Stimulated activated CD4-positive, alpha-beta T cell treated with anti-CD3 and anti-CD28 coated beads, Interleukin-2, amount 100 ng/mL, for 4 hours (primary cell): ENCODE results near the gene MAML3.

Source experiments
- DNase-seq: peaks from one replicate; pipeline ENCODE4 v3.0.0-alpha.2; 2020; ENCODE audit warnings: low read depth

MAML3 gene

DNA sequence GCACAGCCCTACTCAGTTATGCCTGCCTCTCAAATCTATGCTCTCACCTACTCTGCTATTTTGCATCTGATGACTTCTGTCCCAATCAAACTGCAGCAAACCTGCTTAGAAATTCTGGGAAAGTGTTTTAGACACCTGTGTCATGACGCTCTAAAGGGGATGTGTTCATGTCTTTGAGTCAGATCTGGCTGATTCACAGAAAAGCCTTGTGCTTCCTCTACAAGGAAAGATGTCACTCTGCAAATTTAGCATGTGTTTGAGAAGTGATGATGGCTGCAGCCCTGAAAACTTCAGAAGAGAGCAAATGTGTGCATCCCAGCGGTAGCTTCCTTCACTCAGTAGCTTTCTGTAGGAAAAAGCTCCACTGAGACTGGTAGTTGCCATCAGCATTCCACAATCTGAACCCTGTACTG, 253.0 kb downstream of the MAML3 start:
- DNase-seq = no peak

DNA sequence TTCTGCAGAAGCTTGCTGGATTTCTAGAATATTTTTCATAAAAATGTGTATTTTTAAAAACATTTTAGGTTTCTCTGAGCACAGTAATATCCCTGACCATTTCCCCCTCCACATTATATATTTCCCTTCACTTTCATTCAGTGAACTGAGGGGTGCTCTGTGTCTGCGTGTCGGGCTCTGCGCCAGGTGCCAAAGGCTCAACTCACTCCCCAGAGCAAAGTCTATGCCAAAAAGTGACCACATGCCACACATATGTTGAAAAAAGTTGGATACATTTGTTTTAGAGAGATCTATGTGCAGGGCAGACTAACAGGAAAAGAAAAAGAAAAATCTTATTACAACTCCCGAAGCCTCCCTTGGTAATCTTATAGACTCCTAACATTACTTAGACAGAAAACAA, 254.6 kb downstream of the MAML3 start:
- no peak for DNase-seq

DNA sequence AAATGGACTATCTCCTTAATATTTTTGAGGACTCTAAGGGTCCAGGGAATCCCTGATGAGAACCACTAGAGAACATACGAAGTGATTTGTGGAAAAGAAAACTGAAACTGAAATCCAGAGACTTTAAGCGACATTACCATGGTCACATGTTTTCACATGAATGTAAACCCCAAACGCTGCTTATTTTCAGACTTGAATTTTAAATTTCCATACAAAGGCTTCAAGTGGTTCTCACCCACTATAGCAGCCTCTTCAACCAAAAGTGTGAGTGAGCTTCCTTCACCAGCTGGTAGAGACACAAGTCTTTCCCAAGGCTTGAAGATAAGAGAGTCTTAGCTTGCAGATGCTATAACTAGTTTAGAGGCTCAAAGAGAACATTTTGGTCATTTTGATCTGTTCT, 255.7 kb downstream of the MAML3 start:
- DNase-seq = no peak

DNA sequence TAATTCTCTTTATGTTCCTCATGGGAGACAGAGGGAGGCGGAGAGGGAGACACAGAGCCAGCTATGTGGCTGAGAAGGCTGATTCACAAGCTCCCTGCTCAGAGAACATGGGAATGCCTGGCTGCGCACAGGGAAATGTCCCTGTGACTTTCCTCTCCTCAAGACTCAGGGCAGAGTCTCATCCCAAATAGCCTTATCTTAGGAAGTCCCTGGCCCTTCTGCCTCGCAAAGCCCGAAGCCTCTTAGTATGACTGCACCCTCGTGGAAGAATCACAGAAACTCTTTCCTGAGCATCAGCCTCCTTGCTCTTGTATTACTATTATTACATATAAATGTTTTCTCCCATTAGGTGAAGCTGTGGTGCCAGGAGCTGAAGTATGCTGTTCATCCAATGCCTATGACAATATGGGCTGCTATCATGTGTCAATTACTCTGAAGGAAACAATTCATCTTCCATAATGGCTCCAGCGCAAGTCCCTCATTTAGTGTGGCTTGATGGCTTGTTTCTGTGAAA, 257.8 kb downstream of the MAML3 start:
- DNase-seq = no peak

DNA sequence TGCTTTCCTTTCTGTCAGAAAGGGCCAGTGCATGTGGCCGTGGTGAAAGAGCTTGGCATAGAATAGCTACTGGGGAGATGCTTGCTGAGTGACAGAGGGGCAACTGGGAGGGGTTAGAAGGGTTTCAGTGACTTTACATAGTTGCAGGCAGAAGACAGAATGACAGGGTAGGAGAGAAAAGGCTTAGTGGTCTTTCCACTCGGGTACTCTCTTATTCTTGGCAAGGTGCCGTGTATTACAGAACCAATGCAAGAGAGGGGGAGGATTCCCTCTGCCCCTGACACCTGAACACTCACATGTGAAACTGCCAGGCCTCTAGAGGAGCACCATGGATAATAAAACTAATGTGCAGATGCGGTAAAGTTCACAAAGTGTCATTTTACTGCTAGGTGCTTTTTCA, 260.2 kb downstream of the MAML3 start:
- DNase-seq = no peak

DNA sequence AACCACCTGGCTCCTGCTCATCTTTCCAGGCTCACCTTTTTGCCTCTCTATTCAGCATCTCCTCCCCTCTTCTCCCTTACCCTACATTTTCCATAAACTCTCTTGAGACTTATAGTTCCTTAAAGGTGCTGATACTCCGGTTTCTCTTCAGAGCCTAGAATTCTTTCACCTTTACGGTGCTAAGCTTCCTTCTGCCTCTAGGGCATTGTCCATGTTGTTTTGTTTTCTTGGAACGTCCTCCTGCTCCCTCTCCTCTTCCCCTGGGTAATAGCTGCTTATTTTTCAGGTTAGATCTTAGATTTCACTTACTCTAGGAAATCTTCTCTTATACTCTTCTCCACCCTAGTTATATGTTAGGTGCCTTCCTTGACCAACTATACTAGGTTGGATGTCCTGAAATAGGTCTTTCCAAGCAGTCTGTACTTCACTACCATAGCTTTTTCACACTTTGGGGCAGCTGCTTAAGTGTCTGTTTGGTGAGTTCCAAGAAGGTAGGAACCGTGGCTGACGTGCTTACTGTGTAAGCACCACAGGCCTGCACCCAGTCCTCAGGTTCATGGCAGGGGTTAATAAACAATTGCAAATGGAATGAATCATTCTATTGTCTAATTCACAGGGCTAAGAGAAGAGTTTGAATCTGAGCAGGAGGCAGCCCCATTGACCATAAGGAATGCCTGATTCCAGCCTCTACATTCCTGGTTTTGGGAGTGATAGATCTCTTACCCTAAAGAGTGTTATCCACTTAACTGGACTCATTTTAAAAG, 260.8 kb downstream of the MAML3 start:
- no peak for DNase-seq

DNA sequence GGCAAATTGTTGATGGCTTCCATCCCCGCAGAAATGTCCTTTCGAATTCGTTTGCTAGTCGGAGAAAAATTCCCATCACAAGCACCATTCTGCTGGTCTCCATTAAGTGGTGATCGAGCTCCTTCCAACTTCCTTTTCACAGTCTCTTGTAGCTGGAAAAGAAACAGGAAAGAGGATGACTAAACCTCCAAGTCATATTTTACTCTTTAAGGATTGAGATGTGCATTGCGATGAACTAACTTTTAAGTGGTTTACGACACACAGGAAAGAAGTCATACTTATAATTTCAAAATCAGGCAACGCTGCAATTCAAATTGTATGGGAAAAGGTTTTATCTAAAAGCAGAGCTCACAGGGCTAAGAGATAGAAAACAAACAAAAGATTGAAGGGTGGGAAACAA, 263.2 kb downstream of the MAML3 start:
- no peak for DNase-seq

DNA sequence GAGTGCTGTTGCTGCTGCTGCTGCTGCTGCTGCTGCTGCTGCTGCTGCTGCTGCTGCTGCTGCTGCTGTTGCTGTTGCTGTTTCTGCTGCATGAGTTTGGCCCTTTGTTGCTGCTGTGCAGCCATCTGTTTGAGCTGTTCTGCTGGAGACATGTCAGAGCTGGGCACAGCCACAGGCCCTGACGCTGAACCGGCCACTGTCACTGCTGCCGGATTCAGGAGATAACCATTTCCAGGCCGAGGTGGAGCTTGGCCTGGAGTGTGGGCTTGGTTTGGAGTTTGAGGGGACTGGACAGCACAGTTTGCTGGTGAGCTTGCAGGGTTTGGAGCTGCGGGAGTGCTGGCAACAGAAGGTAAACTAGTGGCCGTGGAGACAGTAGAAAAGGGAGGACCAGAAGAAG, 264.1 kb downstream of the MAML3 start:
- DNase-seq = no peak

DNA sequence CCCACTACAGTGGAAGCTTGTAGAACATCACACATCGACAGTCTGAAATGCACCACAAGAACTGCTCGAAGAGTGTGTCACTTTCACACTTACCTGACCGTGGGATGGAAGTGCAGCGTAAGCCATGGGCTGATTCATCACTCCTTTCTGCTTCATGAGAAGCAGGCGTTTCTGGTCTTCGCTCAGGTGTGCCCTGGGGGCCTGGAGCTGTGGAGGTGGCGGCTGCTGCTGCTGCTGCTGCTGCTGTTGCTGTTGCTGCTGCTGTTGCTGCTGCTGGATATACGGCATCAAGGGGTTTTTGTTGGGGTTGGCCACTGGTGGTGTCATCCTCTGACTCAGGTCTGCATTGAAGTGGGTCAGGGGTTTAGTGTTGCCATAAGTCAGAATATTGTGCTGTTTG, 264.7 kb downstream of the MAML3 start:
- DNase-seq = no peak

DNA sequence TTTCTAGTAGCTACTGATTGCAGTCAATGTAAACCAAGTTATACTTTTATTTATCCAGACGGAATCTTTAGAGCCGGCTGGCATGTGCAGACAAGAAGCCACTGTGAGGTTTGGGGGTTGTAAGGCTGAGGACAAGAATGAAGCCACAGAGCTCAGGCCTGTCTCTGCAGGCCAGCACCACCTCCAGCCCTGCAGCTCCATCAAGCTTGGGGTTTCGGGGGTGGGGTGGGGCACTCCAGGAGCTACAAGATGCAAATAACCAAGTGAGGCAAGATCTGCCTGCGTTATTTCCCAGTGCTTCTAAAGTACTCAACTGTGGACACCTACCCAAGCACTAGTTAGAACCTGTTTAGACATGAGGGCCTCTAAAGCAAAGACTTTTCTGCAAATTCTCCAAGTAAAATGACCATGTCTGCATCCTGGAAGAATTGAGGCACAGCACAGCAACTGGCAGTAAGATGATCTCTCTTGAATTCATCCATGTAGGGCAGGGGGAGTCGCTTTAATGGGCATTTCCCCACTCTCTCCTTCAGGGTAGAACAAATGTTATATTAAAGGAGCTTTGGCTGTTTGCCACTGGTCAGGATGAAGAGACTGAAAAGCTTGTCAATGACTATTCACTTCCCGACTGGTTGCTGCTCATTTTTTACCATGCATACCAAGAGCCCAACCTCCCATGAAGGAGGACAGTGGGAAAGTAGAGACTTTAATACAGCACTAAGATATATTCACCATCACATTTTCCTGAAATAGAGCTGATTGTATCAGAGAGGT, 265.8 kb downstream of the MAML3 start:
- no peak for DNase-seq

DNA sequence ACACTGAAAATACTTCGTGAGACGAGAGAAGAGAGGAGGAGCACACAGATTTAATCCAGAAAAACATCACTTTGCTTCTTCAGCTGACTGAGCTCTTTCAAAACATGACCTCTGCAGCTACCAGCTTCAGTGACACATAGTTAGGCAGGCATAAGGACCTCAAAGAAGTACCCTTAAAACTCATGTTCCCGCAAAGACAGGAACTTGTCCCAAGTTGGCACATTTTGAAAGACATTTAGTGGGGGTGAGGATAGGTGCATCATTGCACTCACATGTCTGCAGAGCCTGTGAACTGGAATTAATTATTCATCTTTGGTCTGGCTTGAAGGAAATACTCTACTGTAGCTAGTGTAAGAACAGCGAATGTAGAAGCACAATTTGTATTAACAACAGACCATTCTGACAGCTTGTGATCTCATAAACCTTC, 266.6 kb downstream of the MAML3 start:
- no peak for DNase-seq

DNA sequence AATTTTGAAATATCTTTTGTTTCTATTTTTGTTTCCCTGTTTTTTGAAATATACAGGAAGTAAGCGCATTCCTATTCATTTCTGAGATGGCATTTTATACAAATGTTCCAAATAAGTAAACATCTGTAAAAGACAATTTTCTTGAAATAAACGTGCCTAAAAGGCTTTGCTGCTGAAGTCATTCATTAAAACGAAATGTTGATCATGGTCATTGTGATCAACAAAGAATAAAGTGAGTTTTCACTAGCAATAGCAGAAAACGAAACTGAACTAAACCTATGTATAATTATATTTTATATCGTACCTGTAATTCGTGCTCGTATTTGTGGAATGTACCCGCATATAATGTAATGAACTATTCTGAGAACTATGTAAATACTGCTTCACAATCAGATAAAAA, 267.2 kb downstream of the MAML3 start:
- no peak for DNase-seq

DNA sequence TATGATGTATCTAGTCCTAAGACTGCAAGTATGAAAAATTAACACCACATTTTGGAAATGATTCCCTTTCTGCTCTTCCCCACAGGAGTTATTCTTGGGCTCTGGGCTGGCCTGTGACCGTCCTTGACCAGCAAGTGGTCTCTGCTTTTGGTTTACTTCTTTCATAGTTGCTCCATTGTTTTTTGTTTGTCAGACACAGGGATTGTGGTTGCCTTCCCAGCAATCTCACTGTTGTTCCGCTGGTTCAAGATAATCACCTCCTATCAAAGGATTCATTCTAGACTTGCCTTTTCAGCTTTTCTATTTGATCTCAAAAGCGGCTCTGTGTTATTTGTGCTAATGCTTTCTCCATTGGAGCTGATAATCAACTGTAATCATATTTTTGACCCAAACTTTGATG, 269.5 kb downstream of the MAML3 start:
- no peak for DNase-seq

DNA sequence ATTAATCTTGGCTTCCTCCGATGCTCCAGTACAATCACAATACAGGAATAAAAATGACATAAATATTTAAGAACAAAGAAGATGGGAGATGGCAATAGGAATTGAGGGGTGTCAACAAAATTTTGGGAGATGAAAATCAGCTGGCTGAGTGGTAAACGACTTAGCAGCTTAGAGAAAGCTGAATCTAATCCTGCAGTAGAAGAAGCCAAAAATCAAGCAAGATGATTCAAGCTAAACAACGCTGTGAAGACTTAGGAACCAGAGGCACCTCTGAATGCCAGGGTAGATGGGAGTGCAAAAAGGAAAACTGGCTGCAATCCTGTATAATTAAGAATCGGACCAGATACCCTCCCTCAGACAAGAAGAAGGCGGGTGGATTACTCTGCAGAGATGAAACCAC, 273.1 kb downstream of the MAML3 start:
- DNase-seq = no peak

DNA sequence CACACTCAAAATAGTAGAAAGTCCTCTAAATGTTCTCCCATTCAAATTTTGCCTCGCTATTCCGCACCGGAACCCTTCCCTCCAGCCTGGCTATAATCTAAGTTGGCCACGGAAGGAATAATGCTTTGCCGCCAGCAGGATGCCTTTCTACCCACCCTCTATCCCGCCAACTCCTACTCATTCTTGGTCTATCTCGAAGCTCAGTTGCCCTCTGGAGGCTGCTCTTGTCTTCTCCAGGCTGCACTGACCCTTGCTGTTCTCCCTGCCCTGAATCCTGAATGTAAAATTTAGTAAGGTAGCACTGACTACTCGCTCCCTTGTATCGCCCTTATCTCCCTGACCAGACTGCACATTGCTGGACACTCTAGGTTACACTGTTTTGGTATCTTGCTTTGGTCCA, 275.9 kb downstream of the MAML3 start:
- no peak for DNase-seq

DNA sequence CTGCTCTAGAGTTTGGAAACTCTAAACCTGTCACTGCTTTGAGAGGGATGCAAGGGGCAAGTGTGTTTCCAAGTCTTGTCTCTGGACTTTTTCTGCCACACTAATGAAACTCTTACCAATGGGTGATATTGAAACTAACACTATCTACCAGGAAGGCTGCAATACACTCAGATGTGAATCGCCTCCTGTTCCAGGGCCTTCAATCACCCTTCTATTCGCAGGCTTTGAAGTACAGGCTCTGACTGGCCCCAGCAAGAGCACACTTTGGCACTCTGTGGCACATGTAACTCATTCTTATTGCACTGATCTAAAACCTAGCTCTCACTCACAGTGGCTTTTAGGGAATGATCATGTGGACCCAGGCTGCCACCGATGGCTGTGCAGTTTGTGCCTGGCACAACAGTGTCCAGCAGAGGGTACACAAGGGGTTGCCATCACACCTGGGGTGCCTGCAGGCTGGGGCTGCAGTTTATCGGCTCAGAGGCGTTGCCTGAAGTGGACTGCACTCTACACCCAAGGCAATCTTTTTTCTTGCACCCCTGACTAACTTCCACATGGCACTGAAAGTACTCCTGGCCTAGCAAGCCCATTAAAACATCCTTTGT, 277.5 kb downstream of the MAML3 start:
- no peak for DNase-seq

DNA sequence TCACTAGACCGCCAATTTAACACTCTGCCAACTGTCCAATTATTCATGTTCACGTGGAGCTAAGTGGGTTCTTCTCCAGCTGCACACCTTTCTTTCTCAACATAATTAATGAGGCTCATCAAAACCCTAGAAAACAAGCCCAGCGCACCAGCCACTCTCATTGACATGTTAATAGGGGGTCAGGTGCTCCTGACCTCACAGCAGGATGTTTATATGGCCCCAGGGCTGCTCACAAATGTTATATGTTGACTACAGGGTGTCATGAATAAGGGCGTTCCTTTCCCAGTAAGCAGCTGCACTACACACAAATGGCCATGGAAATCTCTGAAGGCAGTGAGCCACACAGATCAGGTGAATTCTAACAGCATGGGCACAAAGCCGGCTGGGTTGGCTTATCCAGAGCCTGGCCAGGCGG, 278.6 kb downstream of the MAML3 start:
- DNase-seq = no peak

DNA sequence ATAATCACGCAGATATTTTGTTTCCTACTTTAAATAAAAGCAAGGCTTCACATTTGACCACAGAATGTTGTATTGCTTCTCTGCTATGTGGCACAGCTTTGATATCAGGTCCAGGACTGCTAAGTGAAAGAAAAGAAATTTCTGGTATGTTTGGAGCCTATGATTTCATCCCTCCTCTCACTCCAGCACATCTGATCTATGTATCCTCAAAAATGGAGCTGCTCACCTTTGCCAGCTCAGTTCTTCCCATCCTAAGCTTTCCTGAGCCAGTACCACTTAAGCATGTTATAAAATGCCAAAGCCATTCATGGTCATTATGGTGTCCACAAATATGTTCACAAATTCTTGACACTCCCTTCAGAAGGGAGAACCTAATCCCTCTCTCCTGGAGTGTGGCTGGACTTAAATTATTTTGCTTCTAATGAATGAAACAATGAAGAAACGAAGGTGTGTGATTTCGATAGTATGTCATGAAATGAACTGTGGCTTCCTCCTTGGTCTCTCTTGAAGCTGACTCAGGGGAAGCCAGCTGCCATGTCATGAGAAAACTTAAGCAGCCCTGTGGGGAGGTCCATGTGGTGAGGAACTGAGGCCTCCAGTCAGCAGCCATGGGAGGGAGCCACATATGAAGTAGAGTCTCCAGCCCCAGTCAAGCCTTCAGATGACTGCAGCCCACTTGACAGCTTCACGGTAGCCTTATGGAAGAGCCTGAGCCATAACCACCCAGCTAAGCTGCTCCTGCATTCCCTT, 280.7 kb downstream of the MAML3 start:
- DNase-seq = no peak

DNA sequence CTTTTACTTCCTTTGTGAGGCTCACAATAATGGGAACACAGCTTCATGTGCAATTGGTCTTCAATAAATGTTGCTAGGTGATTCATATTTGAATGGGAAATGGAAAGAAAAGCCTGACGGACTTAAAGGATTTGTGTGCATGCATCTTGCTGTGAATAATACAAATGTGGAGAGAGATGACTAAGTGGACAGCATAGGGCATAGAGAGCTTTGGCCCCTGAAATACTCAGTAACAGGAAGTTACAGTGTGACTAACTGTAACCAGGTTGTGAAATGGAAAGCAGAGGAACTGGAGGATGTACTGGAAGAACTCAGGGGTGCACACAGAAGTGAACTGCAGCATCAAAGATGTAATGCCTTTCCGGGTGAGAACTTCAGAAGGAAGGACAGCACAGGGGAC, 281.7 kb downstream of the MAML3 start:
- DNase-seq = no peak

DNA sequence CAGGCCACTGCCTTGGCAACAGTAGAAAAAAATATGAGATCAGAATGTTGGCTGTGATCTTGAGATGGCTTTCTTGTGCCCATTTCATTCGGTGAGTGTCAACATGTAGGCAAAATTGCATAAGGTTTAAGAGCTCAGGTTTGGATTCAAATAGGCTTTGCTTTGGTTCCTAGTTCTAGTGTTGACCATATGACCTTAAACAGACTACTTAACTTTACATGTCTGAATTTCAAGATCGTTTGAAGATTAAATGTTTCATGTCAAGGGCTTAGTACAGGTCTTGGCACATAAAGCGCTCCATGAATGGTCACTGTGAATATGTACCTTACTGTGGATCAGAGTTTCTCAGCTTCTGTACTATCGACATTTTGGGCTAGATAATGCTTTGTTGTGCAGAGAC, 284.2 kb downstream of the MAML3 start:
- no peak for DNase-seq

DNA sequence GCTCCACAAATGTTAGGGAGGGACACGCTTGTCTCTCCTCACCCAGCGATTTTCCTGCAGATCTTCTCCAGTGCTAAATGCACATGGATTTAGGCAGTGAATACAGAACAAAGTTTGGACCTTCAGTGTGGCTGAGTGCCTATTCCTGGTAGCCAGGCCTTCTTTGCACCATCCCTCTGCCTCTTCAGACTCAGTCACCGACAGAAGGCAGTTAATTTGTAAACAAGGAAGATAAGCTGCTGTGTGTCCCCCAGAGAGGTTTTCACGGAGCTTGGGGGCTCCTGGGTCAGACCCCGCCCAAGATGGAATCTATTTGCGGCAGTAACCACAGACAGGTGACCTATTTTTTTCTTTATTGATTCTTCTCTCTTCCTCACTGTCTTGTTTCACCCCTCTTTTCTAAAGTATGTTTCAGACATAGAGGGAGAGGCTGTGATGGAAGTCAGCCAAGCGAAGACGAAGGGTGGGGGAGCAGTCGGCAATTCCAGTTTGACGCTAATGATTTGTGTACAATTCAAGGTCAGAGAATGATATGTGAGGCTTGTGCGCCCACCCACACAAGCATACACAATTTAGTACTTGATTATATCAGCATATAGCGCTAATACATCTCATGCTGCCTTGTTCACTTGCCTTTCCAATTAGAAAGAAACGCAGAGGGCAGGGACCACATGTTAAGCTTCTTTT, 287.6 kb downstream of the MAML3 start:
- DNase-seq = no peak

DNA sequence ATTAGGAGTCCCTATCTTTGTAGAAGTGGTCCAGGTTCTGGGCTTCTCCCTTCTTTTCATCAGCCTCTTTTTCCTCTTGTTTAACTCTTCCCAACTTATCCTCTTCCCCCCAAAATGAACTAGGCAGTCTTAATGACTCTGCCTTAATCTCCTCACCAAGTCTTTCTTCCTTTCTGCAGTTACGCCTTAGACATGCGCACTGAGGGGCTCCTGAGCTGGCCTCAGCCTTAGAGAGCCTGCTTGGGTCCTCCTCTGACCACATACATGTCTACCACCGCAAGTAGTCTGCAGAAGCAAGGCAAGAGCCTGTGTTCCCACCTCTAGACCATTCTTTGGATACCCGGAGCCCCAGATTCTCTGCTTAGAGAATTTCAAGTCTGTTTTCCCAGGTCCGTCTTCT, 288.4 kb downstream of the MAML3 start:
- no peak for DNase-seq
